Measurements from ENCODE around the gene RASGRF2.

RASGRF2 gene

DNA sequence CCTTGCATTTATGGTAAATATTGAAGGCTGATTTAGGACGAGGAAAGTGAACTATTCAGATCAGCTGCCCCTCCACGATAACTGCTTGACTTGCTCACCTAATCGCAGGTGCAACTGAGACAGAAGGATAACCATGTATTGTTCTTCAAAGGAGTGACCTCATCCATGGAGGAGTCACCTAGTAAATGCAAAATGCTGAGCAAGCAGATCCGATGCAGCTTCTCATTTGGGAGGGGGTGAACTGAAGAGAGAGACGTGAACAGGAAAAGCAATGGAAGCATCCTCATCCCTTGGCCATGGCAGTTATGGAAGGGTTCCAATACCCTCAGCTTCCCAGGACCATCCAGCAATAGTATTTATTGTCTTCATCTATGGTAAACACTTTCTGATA is 47.5 kb downstream of the RASGRF2 start:
- Histone ChIP-seq H3K18ac (ENCODE audit: low read length) (no peak overlapping the region), H3K4me1 (ENCODE audit: control insufficient read depth in 1 of 2, insufficient read depth in 2 of 2, low read length in 2 of 2) (peaks cover 0 to 13% of the 10 kb centered on the region in 2 experiments), H2AK5ac (ENCODE audit: low read length) (no peak overlapping the region), H4K12ac (ENCODE audit: low read depth, low read length) (no peak overlapping the region), H3K14ac (ENCODE audit: low read length) (no peak overlapping the region), H3K27me3 (ENCODE audit: insufficient read depth, low read length) (no peaks in the 10 kb centered on the region), H2BK120ac (ENCODE audit: insufficient read depth, low read length, poor library complexity) (no peak overlapping the region), H4K8ac (ENCODE audit: low read depth, low read length) (no peak overlapping the region), H3K4ac (ENCODE audit: low read depth, low read length) (peak overlapping the region; percentile 30), H2BK5ac (ENCODE audit: low read depth, low read length, poor library complexity) (no peak overlapping the region), H3K79me1 (ENCODE audit: low read length) (no peaks in the 10 kb centered on the region), H3K9me3 (ENCODE audit: insufficient read depth, low read depth, low read length) (no peaks in the 10 kb centered on the region), H3K4me3 (ENCODE audit: low read depth, low read length) (no peak overlapping the region), H3K23ac (ENCODE audit: low read length) (no peak overlapping the region), H2AFZ (ENCODE audit: insufficient read depth, low read length, poor library complexity) (no peak overlapping the region), H3K4me2 (ENCODE audit: low read length) (no peak overlapping the region), H3K79me2 (ENCODE audit: control insufficient read depth, insufficient read depth, low read length, poor library complexity) (peaks cover 7% of the 10 kb centered on the region), H3K36me3 (ENCODE audit: control insufficient read depth in 1 of 2, insufficient read depth in 2 of 2, low read length in 2 of 2) (peaks cover 10 to 19% of the 10 kb centered on the region in 2 experiments), H3K27ac (ENCODE audit: low read depth, low read length) (no peak overlapping the region), H4K91ac (ENCODE audit: low read depth, low read length) (no peak overlapping the region), H3K9ac (ENCODE audit: low read length) (no peak overlapping the region), H2BK12ac (ENCODE audit: low read length) (no peak overlapping the region)
- no peak for DNase-seq
- WGBS (ENCODE audit: extremely low coverage, insufficient coverage, insufficient read length), result no CpG with 5 or more reads among the region's 5 CpGs

DNA sequence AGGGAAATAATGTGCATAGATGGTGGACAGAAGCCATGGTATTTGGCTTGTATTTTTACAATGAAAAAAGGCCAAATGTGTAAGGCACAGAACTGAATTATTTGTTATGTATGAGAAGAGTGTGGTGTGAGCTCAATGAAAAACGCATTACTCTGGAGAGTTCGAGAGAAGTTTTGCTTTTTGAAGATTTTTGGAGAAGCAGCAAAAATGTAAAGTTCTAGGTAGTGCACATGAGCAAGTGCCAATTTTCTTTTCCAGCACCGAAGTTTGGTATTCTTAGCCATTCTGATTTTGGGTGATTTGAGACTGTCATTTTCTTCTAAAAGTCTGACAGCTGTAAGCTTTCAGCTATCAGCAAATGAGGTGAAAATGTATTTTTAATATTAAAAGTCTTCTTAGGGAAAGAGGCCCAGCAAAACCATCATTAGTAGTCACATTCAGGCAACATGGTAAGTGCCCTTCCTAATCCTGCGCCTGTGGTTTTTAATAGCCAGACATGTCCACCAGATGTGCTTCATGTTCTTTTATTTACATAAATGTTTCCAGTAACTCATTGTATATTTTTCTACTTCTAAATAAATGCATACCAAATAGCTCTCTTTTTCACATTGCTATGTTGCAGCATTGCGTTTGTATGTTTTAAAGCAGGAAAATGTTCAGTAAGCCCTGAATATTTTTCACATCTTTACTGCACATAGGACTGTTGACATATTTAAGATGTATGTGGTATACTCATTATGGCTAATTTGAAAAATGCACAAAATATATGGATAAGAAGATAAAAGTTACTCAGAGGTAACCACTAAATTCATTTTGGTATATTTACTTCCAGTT is 50.4 kb downstream of the RASGRF2 start:
- H3K4me2 ChIP-seq (ENCODE audit: low read length), result no peak overlapping the region
- no peak overlapping the region for H3K9ac ChIP-seq (ENCODE audit: low read length)
- no CpG with 5 or more reads among the region's 5 CpGs for WGBS (ENCODE audit: extremely low coverage, insufficient coverage, insufficient read length)
- H2BK12ac ChIP-seq (ENCODE audit: low read length), result no peak overlapping the region
- H3K36me3 ChIP-seq (ENCODE audit: control insufficient read depth in 1 of 2, insufficient read depth in 2 of 2, low read length in 2 of 2), result peaks cover 9 to 15% of the 10 kb centered on the region in 2 experiments
- H3K4ac ChIP-seq (ENCODE audit: low read depth, low read length), result no peak overlapping the region
- no peak overlapping the region for H3K4me3 ChIP-seq (ENCODE audit: low read depth, low read length)
- no peak overlapping the region for H2BK120ac ChIP-seq (ENCODE audit: insufficient read depth, low read length, poor library complexity)
- H2AFZ ChIP-seq (ENCODE audit: insufficient read depth, low read length, poor library complexity), result no peak overlapping the region
- no peak overlapping the region for H4K91ac ChIP-seq (ENCODE audit: low read depth, low read length)
- H4K8ac ChIP-seq (ENCODE audit: low read depth, low read length), result no peak overlapping the region
- H4K12ac ChIP-seq (ENCODE audit: low read depth, low read length), result no peak overlapping the region
- H3K79me2 ChIP-seq (ENCODE audit: control insufficient read depth, insufficient read depth, low read length, poor library complexity), result peaks cover 6% of the 10 kb centered on the region
- no peak overlapping the region for H2AK5ac ChIP-seq (ENCODE audit: low read length)
- no peak overlapping the region for H3K18ac ChIP-seq (ENCODE audit: low read length)
- peaks cover 0 to 6% of the 10 kb centered on the region in 2 experiments for H3K4me1 ChIP-seq (ENCODE audit: control insufficient read depth in 1 of 2, insufficient read depth in 2 of 2, low read length in 2 of 2)
- H2BK5ac ChIP-seq (ENCODE audit: low read depth, low read length, poor library complexity), result no peak overlapping the region
- no peaks in the 10 kb centered on the region for H3K79me1 ChIP-seq (ENCODE audit: low read length)
- H3K23ac ChIP-seq (ENCODE audit: low read length), result no peak overlapping the region
- H3K27ac ChIP-seq (ENCODE audit: low read depth, low read length), result no peak overlapping the region
- no peak for DNase-seq
- no peaks in the 10 kb centered on the region for H3K27me3 ChIP-seq (ENCODE audit: insufficient read depth, low read length)
- no peak overlapping the region for H3K14ac ChIP-seq (ENCODE audit: low read length)
- no peaks in the 10 kb centered on the region for H3K9me3 ChIP-seq (ENCODE audit: insufficient read depth, low read depth, low read length)

DNA sequence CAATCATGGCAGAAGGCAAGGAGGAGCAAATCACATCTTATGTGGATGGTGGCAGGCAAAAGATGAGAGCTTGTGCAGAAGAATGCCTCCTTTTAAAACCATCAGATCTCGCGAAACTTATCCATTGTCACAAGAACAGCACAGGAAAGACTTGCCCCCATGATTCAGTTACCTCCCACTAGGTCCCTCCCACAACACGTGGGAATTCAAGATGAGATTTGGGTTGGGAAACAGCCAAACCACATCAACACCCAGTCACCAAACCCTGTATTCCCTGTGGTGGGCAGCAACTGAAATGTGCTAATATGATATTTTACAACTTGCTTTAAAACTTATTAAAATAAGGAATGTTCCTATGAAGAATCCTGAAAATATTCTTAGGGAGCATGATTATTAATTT is 54.2 kb downstream of the RASGRF2 start:
- no peaks in the 10 kb centered on the region for H3K9me3 ChIP-seq (ENCODE audit: insufficient read depth, low read depth, low read length)
- no peak for DNase-seq

DNA sequence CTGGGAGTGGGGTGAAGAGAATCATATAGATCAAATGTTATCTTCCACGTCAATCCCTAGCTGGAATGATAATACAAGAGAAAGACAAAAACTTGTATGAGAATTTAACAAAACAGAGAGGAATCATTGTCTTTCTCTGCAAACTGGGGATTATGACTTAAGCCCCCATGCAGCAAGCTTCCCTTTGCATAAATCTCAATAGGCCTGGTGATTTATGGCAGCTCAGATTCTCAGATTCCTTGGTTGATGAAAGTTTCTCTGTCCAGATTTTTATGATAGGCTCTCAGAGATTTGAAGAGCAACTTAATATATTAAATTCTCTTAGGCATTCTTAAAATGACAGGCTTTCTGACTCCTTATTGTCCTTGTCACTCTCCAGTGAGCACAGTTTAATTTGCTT is 56.0 kb downstream of the RASGRF2 start:
- Histone ChIP-seq H4K91ac (ENCODE audit: low read depth, low read length) (no peak overlapping the region), H3K9ac (ENCODE audit: low read length) (no peak overlapping the region), H2BK12ac (ENCODE audit: low read length) (no peak overlapping the region), H3K4ac (ENCODE audit: low read depth, low read length) (peak overlapping the region; percentile 72), H3K23ac (ENCODE audit: low read length) (no peak overlapping the region), H3K36me3 (ENCODE audit: control insufficient read depth in 1 of 2, insufficient read depth in 2 of 2, low read length in 2 of 2) (peaks cover 8 to 10% of the 10 kb centered on the region in 2 experiments), H4K8ac (ENCODE audit: low read depth, low read length) (no peak overlapping the region), H3K4me2 (ENCODE audit: low read length) (no peak overlapping the region), H2BK120ac (ENCODE audit: insufficient read depth, low read length, poor library complexity) (no peak overlapping the region), H2BK5ac (ENCODE audit: low read depth, low read length, poor library complexity) (no peak overlapping the region), H3K14ac (ENCODE audit: low read length) (no peak overlapping the region), H4K12ac (ENCODE audit: low read depth, low read length) (no peak overlapping the region), H3K18ac (ENCODE audit: low read length) (no peak overlapping the region), H3K27me3 (ENCODE audit: insufficient read depth, low read length) (no peaks in the 10 kb centered on the region), H3K27ac (ENCODE audit: low read depth, low read length) (no peak overlapping the region), H3K79me1 (ENCODE audit: low read length) (peaks cover 16% of the 10 kb centered on the region), H3K79me2 (ENCODE audit: control insufficient read depth, insufficient read depth, low read length, poor library complexity) (peaks cover 12% of the 10 kb centered on the region), H3K4me3 (ENCODE audit: low read depth, low read length) (no peak overlapping the region), H2AK5ac (ENCODE audit: low read length) (no peak overlapping the region), H2AFZ (ENCODE audit: insufficient read depth, low read length, poor library complexity) (no peak overlapping the region), H3K4me1 (ENCODE audit: control insufficient read depth in 1 of 2, insufficient read depth in 2 of 2, low read length in 2 of 2) (peaks cover 15 to 16% of the 10 kb centered on the region in 2 experiments), H3K9me3 (ENCODE audit: insufficient read depth, low read depth, low read length) (no peaks in the 10 kb centered on the region)
- no CpG with 5 or more reads among the region's 1 CpG for WGBS (ENCODE audit: extremely low coverage, insufficient coverage, insufficient read length)
- DNase-seq, result no peak

More for the DNA sequence above, 54.2 kb downstream of the RASGRF2 start:
- Histone ChIP-seq H2AK5ac (ENCODE audit: low read length) (no peak overlapping the region), H2AFZ (ENCODE audit: insufficient read depth, low read length, poor library complexity) (no peak overlapping the region), H3K14ac (ENCODE audit: low read length) (no peak overlapping the region), H4K8ac (ENCODE audit: low read depth, low read length) (no peak overlapping the region), H3K27ac (ENCODE audit: low read depth, low read length) (no peak overlapping the region), H2BK5ac (ENCODE audit: low read depth, low read length, poor library complexity) (no peak overlapping the region), H2BK120ac (ENCODE audit: insufficient read depth, low read length, poor library complexity) (no peak overlapping the region), H3K23ac (ENCODE audit: low read length) (no peak overlapping the region), H2BK12ac (ENCODE audit: low read length) (no peak overlapping the region), H3K4ac (ENCODE audit: low read depth, low read length) (peak overlapping the region; percentile 56), H3K36me3 (ENCODE audit: control insufficient read depth in 1 of 2, insufficient read depth in 2 of 2, low read length in 2 of 2) (peaks cover 8 to 10% of the 10 kb centered on the region in 2 experiments), H3K4me2 (ENCODE audit: low read length) (no peak overlapping the region), H3K9ac (ENCODE audit: low read length) (no peak overlapping the region), H4K12ac (ENCODE audit: low read depth, low read length) (no peak overlapping the region), H4K91ac (ENCODE audit: low read depth, low read length) (no peak overlapping the region), H3K18ac (ENCODE audit: low read length) (no peak overlapping the region), H3K27me3 (ENCODE audit: insufficient read depth, low read length) (no peaks in the 10 kb centered on the region), H3K4me1 (ENCODE audit: control insufficient read depth in 1 of 2, insufficient read depth in 2 of 2, low read length in 2 of 2) (peaks cover 9 to 12% of the 10 kb centered on the region in 2 experiments), H3K79me2 (ENCODE audit: control insufficient read depth, insufficient read depth, low read length, poor library complexity) (peaks cover 13% of the 10 kb centered on the region), H3K4me3 (ENCODE audit: low read depth, low read length) (no peak overlapping the region), H3K79me1 (ENCODE audit: low read length) (peaks cover 11% of the 10 kb centered on the region)
- no CpG with 5 or more reads among the region's 3 CpGs for WGBS (ENCODE audit: extremely low coverage, insufficient coverage, insufficient read length)

Measured in trophoblast cell (in vitro differentiated cells and primary cell).